Measurements from ENCODE around the gene SPATA31E1.

GRCh38 chr9:87883990-87884389 lies 1.3 kb downstream of the SPATA31E1 start:
- TF ChIP-seq POLR2A (IDR thresholded peaks at IDR 0.05; ENCODE audit: low read length) (no peak), GATA1 (IDR thresholded peaks at IDR 0.05; ENCODE audit: low read depth, low read length) (no peak)

Measured in erythroblast (primary cell).